Prostate gland (tissue), 2 donors: ENCODE data around the gene GRID1.

Experiments
- CTCF ChIP-seq, 4 experiments: fragments of 200-600 bp in 2 of 4; fragments of 450-650 bp in 2 of 4; sonication (generic) in 2 of 4; IDR thresholded peaks; 1 replicate in 3 of 4; 2 replicates in 1 of 4; pipeline ENCODE4 v1.5.1; 2016 to 2019; ENCODE audit warnings: antibody characterized with exemption in 4 of 4, mild to moderate bottlenecking in 2 of 4, moderate library complexity in 2 of 4
- POLR2A ChIP-seq: fragments of 450-650 bp; IDR thresholded peaks from one replicate; pipeline ENCODE4 v1.6.1; 2016; ENCODE audit warnings: antibody characterized with exemption, mild to moderate bottlenecking

GRCh38 chr10:85979598-85979997 lies 387.0 kb downstream of the GRID1 start:
- TF ChIP-seq POLR2A (no peak), CTCF (IDR thresholded peaks at IDR 0.05) (no peak)
